Measurements from ENCODE around the gene RND3. TPM values are rescaled to one million over a fixed set of nuclear protein-coding genes. Genes with fewer than 3 reads are reported as not detected.

Gene RND3
- total RNA-seq, 4 donors from 2014 or later, result 7.6 to 16.4 (median 11.4) TPM

GRCh38 chr2:150520887-150521664 lies 33.6 kb upstream of the RND3 start:
- intact Hi-C loops (cut with DNase I), result no loop called here
- WGBS, 2 donors, result 55 to 62% methylated on average over 4 of the region's 4 CpGs
- TF ChIP-seq CTCF (IDR thresholded peaks at IDR 0.05) (no peak), POLR2A (IDR thresholded peaks at IDR 0.05) (no peak)
- DNase-seq, result no peak
- Histone ChIP-seq H3K27me3 (no peaks in the 10 kb centered on the region), H3K27ac (no peak overlapping the region), H3K9me3 (no peaks in the 10 kb centered on the region), H3K4me3 (replicated peaks in 1 of 3) (no peak overlapping the region), H3K36me3 (no peaks in the 10 kb centered on the region), H3K4me1 (no peaks in the 10 kb centered on the region)

- WGBS, 2 donors, result 83 to 87% methylated on average over 4 of the region's 4 CpGs
- DNase-seq, result no peak
- no peaks in the 10 kb centered on the region for H3K27me3 ChIP-seq
- no peak overlapping the region for H3K4me3 ChIP-seq (replicated peaks in 1 of 3)
- H3K9me3 ChIP-seq, result no peaks in the 10 kb centered on the region
- intact Hi-C loops (cut with DNase I), result no loop called here
- H3K36me3 ChIP-seq, result no peaks in the 10 kb centered on the region
- H3K27ac ChIP-seq, result no peak overlapping the region
- no peak for TF ChIP-seq CTCF (IDR thresholded peaks at IDR 0.05)
- no peak for TF ChIP-seq POLR2A (IDR thresholded peaks at IDR 0.05)
- H3K4me1 ChIP-seq, result no peaks in the 10 kb centered on the region
Measured at GRCh38 chr2:150520033-150520432, 32.6 kb upstream of the RND3 start.

- Histone ChIP-seq H3K27me3 (no peaks in the 10 kb centered on the region), H3K36me3 (no peaks in the 10 kb centered on the region), H3K27ac (no peak overlapping the region), H3K4me1 (no peaks in the 10 kb centered on the region), H3K4me3 (replicated peaks in 1 of 3) (no peak overlapping the region), H3K9me3 (no peaks in the 10 kb centered on the region)
- intact Hi-C loops (cut with DNase I), result no loop called here
- no peak for TF ChIP-seq POLR2A (IDR thresholded peaks at IDR 0.05)
- TF ChIP-seq CTCF (IDR thresholded peaks at IDR 0.05), result no peak
- no peak for DNase-seq
- WGBS, 2 donors, result 73 to 86% methylated on average over 5 of the region's 5 CpGs
Measured at GRCh38 chr2:150517951-150518680, 30.6 kb upstream of the RND3 start.

- intact Hi-C loops (cut with DNase I), result no loop called here
- Histone ChIP-seq H3K36me3 (no peaks in the 10 kb centered on the region), H3K27ac (no peak overlapping the region), H3K4me1 (no peaks in the 10 kb centered on the region), H3K4me3 (replicated peaks in 1 of 3) (no peak overlapping the region), H3K9me3 (no peaks in the 10 kb centered on the region), H3K27me3 (no peaks in the 10 kb centered on the region)
- TF ChIP-seq POLR2A (IDR thresholded peaks at IDR 0.05) (no peak), CTCF (IDR thresholded peaks at IDR 0.05) (no peak)
- DNase-seq, result no peak
Measured at GRCh38 chr2:150513647-150514046, 26.2 kb upstream of the RND3 start.

GRCh38 chr2:150508497-150509137 lies 21.1 kb upstream of the RND3 start:
- no peak for DNase-seq
- 82 to 86% methylated on average over 2 of the region's 2 CpGs for WGBS, 2 donors
- Histone ChIP-seq H3K36me3 (no peaks in the 10 kb centered on the region), H3K4me3 (replicated peaks in 1 of 3) (no peak overlapping the region), H3K9me3 (no peaks in the 10 kb centered on the region), H3K27me3 (no peaks in the 10 kb centered on the region), H3K4me1 (no peaks in the 10 kb centered on the region), H3K27ac (no peak overlapping the region)
- intact Hi-C loops (cut with DNase I), result no loop called here
- TF ChIP-seq POLR2A (IDR thresholded peaks at IDR 0.05) (no peak), CTCF (IDR thresholded peaks at IDR 0.05) (no peak)
